ENCODE data around the gene DEPDC1.
A peak's percentile ranks its signal among the peaks of the same experiment; 100 is the strongest.
"Not testable (repeated sequence)": the region's sequence is repeated elsewhere in the genome, so short reads cannot be mapped to it uniquely, and the experiment has no call there.

The DEPDC1 gene, protein sequence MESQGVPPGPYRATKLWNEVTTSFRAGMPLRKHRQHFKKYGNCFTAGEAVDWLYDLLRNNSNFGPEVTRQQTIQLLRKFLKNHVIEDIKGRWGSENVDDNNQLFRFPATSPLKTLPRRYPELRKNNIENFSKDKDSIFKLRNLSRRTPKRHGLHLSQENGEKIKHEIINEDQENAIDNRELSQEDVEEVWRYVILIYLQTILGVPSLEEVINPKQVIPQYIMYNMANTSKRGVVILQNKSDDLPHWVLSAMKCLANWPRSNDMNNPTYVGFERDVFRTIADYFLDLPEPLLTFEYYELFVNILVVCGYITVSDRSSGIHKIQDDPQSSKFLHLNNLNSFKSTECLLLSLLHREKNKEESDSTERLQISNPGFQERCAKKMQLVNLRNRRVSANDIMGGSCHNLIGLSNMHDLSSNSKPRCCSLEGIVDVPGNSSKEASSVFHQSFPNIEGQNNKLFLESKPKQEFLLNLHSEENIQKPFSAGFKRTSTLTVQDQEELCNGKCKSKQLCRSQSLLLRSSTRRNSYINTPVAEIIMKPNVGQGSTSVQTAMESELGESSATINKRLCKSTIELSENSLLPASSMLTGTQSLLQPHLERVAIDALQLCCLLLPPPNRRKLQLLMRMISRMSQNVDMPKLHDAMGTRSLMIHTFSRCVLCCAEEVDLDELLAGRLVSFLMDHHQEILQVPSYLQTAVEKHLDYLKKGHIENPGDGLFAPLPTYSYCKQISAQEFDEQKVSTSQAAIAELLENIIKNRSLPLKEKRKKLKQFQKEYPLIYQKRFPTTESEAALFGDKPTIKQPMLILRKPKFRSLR

DNA sequence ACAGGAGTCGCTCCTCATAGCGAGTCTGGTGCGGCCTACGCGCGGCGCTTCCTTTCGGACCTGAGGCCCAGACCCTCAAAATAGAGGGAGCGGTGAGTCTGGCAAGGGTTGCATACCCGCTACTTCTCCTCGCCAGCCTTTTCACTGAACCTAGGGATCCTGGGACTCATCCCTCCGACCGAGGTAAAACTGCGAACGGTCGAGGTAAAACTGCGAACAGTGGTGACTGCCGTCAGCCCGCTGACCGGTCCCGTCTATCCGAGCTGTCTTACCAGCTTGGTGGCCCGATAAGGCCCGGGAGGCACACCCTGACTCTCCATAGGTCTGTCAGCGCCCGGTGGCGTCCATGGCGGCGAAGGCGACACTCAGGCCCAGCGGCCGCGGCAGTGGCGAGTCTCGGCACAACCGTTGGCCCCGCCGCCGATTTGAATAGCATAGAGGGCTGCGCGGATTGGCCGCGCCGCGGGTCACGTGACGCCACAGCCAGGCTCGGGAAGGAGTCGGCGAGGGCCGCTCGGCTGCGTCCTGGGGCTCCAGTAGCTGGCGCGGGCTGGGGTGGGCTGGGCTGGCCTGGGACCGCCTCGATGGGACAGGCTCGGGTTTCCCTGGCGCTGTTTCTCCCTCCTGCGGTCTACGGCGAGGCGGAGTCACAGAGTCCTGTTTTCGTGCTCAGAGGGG lies at the start of gene DEPDC1:
TSS of gene DEPDC1 (minus strand) at position 403 of the 678 bp plus-strand sequence. CDS start at position 320, 83 bp downstream.
- peak; percentile 58 for DNase-seq (ENCODE audit: low read depth, low spot score)

DNA sequence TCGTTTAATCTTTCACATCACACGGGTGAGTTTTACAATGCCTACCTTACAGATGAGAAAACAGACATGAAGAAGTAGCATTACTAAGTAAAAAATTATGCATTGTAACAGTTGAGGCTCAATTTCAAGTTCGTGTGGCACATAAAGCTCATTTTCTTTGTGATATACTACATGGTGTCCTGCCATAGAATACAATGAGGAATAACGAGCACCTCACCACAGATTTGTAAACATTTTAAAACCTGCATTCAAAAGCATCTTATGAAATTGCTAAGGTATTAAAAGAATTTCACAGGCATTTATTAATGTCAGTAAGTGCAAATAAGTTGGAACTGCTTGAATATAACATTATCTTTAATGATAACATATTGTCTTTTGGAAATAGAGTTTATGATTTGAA lies 47.8 kb upstream of the DEPDC1 start:
- no peak for DNase-seq (ENCODE audit: low read depth, low spot score)

DNA sequence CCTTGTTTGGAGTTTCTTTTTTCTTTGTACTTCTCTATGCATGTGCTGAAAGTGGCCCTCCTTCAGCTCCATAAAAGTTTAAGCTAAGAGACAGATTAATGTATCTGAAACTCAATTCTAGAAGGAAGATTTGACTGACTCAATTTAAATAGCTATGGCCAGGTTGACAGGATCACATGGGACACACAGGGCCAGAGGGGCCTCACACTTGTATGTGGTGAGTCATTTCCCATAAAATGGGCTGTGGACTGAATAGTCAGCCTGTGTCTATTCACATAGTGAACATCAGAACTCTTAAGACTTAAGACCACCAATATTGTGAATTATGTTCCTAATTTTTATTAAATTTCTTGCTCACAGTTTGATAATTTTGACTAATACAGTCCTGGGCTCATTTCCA lies 45.7 kb upstream of the DEPDC1 start:
- no peak for DNase-seq (ENCODE audit: low read depth, low spot score)

DNA sequence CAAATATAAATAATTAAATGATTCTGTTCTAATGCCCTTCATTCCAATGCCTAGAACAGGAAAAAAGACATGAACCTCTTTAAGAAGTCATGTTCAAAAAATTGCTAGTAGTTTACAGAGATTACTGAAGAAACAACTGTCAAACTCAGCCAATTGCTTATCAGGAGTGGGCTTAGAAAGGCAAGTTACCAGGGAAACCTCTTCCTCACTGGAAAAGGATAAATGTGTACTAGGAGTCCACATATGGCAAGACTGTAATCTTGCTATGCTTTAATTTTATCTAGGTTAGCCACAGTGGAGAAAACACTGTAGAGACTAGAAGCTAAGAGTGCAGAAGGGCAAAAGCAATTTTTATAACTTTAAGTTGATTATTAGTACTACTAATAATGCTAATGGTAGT lies 42.1 kb upstream of the DEPDC1 start:
- no peak for DNase-seq (ENCODE audit: low read depth, low spot score)

DNA sequence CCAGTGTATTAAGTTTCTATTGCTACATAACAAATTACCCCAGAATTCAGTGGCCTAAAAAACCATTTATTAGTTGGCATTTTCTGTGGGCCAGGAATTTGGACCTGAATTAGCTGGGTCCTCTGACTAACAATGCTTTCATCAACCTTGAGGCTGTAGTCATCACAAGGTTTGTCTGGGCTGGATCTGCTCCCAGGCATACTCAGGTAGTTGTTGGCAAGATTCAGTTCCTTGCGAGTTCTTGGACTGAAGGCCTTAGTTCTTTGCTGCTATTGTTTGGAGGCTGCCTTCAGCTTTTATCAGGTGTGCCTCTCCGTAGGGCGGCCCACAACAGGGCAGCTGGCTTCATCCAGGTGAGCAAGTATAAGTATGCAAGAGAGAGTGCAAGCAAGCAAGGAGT lies 31.4 kb upstream of the DEPDC1 start:
- no peak for DNase-seq (ENCODE audit: low read depth, low spot score)

DNA sequence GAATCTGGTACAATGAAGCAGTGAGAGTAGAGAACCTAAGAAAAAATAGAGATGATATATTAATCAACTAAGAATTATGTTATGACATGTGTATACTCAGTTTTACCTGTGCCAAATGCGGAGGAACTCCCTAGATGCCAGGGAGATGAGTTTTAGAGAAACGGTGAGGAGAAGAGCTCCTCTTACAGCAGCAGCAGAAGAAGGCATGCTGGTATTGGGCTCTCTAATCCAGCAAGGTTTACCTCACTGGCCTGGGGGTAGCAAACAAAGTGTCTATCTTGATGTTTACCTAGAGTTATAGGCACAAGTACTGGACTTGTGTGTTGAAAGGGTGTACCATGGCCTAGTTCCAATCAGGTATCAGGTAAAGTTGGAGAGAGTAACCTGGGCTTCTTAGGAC lies 28.9 kb upstream of the DEPDC1 start:
- DNase-seq (ENCODE audit: low read depth, low spot score), result no peak

DNA sequence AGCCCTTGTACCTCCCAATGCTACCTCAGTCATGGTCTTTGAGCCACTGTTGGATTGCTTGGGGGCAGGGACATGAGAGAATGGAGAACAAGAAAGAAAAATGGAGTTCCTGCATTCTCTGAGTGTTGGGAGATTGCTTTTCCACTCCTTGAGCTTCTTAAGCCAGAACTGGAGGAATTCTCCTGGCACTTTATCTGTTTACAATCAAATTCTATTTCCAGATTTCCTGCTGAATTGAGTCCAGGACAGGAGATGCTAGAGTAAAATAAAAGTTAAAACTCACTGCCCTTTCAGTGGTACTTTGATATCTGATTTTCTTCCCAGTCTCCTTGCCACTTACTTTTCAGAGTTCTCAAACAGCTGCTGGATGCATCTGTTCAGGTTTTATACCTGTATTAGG lies 24.4 kb upstream of the DEPDC1 start:
- DNase-seq (ENCODE audit: low read depth, low spot score), result no peak

DNA sequence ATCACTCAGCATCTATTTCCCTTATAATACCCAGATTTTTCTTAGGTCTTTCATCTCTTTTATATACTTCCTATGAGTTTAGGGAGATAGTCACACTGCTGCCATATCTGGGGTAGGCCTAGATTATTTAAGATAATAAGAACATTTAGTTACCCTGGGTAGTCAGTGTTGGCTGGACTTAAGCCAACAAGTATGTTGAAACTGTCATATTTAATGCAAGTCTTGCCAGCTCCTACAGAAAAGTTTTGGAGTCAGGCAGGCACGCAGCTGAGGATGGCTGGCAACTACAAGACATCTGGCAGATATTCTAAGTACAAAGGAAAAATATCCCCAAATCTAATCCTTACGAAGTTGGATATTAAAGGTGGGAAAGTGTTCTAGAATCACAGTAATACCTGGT lies 19.2 kb upstream of the DEPDC1 start:
- no peak for DNase-seq (ENCODE audit: low read depth, low spot score)

DNA sequence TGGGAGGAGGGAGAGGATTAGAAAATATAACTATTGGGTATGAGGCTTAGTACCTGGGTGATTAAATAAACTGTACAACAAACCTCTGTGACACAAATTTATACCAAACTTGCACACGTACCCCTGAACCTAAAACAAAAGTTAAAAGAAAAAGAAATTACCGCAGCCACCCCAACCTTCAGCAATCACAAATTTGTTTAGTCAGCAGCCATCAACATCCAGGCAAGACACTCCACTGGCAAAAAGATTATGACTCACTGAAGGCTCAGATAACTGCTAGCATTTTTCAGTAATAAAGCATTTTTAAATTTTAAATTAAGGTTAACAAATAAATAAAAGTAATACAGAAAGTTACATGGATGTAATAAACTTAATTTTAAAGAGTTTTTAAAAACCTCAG lies 14.4 kb upstream of the DEPDC1 start:
- DNase-seq (ENCODE audit: low read depth, low spot score), result no peak

DNA sequence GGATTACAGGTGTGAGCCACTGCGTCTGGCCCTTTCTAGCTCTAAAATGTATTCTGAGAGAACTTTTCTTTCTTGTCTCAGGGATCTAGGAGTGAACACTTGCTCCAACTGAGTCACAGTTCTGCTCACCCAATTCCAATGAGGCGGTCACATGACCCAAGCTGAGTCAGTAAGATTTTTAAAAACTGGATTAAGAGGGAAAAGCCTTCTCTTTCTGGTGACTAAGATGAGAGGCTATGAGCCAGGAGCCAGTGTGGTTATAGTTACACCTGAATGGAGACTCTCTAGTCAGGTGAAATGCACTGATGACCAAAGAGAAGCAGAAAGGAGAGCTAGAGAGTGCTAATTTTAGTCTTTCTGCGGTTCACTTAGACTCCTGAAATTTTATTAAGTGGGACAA lies 9.5 kb upstream of the DEPDC1 start:
- no peak for DNase-seq (ENCODE audit: low read depth, low spot score)

DNA sequence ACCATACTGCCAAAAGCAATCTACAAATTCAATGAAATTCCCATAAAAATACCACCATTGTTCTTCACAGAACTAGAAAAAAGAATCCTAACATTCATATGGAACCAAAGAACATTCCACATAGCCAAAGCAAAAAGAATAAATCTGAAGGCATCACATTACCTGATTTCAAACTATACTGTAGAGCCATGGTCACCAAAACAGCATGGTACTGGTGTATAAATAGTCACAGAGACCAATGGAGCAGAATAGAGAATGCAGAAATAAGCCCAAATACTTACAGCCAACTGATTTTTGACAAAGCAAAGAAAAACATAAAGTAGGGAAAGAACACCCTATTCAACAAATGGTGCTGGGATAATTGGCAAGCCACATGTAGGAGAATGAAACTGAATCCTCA lies 6.2 kb upstream of the DEPDC1 start:
- no peak for DNase-seq (ENCODE audit: low read depth, low spot score)

DNA sequence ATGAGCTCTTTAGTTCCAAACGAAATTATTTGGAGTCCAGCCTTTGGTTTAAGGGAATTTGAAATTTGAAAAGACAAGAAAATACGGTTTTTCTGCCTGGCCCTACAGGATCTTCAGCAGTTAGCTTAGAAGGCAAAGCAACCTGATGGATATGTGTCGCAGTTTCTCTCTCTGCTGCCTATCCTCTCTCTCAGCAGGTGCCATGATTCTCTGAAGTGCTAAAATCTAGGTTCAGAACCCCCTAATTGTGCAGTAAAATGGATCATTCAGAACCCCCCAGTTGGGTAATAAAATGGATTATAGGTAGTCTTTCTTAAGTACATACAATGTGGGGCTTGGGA lies 446 bp upstream of the DEPDC1 start:
- DNase-seq (ENCODE audit: low read depth, low spot score), result no peak

DNA sequence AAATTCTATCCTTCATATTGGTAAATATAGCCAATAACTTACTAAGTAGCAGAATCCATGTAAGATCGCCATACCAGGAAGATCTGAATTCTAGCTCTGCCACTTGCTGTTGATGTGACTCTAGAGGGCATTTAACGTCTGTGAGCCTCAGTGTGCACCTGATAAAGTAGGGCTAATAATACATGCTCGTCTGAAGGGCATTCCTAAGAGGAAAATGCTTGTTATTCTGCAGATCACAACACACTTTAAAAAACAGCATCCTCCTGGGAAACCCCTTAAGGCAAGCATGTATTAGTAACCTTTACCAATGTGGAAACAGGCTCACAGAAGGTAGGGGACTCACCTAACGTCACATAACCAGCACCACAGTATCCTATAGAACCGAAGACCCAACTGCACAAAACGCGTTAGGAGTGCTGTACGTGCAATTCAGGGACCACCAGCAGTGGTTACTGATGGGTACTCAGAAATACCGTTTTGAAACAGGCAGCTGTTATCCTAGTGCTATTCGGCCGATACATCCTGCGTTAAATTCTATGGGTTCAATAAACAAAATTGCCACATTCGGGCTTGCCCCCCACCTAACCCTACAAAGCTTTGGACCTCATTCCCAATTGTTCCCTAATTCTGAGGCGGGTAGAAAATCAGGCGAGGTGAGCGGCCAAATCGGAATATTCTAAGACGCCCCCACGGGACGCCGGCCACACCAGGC lies 758 bp downstream of the DEPDC1 start:
- no peak for DNase-seq (ENCODE audit: low read depth, low spot score)

DNA sequence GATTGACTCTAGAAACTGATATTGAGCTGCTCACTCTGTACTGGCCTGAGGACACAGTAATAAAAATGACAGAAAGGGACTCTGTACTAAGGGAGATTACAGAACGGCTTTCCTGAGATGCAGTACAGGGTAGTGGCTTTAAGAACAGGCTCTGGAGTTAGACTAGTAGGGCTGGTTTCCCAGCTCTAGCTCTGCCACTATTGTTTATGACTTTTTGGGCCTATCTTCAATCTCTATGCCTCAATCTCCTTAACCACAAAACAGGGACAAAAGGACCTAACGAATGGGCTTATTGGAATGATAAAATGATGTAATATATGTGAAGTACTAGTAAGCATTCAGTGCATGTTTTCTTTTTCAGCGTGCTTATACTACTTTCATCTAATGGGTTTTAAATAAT lies 1.4 kb downstream of the DEPDC1 start:
- DNase-seq (ENCODE audit: low read depth, low spot score), result no peak

DNA sequence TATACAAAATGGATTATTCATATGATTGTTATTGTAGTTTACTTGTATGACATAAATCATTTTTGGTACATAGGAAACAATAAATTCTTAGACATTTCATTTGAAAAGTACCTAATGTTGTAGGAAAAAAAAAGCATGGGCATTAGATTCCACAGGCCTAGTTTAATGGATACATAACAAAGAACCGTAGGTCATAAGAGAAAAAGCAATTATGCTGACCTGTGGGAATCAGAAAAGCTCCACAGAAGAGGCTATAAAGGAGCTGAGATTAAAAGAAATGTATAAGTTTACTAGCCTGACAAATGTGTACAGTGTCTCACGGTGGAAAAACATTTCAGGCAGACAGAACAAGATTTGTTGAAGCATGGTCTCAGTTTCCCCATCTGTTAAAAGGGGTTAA lies 3.7 kb downstream of the DEPDC1 start:
- no peak for DNase-seq (ENCODE audit: low read depth, low spot score)

DNA sequence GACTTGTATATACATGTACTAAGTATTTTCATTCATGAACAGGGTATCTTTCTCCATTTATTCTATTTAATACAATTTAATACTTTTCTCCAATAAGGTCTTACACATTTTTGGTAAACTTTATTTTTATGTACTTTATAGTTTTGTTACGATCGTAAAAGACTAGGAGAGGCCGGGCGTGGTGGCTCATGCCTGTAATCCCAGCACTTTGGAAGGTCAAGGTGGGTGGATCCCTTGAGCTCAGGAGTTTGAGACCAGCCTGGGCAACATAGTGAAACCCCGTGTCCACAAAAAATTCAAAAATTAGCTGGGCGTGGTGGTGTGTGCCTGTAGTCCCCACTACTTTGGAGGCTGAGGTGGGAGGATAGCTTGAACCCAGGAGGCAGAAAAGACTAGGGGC lies 4.6 kb downstream of the DEPDC1 start:
- DNase-seq (ENCODE audit: low read depth, low spot score), result not testable (repeated sequence)

DNA sequence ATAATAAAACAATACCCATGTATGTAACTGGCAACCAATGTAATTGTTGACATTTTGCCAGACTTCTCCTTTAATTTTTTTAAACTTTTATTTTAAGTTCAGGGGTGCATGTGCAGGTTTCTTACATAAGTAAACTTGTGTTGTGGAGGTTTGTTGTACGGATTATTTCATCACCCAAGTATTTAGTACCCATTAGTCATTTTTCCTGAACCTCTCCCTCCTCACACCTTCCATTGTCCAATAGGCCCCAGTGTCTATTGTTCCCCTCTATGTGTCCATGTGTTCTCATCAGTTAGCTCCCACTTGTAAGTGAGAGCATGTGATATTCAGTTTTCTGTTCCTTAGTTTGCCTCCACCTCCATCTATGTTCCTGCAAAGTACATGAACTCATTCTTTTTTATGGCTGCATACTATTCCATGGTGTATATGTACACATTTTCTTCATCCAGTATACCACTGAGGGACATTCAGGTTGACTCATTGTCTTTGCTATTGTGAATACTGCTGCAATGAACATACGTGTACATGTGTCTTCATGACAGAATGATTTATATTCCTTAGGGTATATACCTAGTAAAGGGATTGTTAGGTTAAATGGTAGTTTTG lies 6.7 kb downstream of the DEPDC1 start:
- no peak for DNase-seq (ENCODE audit: low read depth, low spot score)

DNA sequence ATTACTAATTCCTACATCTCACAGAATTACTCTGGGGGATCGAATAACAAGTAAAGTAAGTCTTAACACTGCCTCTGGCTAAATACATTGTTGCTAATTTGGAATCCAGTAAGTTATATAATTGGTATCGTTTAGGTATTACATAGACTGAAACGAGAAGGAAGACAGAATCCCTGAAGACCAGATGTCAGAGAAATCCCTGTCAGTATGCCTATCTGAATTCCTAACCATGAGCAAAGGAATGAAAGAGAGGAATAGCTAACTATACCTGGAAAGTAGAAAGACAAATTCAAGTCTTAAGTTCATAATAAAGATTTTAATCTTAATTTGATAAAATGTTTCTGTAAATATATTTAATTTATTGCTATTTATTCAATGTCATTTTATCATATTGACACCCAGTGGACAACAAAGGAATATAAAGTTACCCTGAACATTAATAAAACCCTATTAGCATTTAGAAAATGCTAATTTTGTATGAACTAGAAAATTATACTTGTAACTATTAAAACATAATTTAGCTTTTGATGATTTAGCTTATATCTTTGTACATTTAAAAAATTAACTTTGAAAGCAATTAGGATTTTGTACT lies 11.4 kb downstream of the DEPDC1 start:
- no peak for DNase-seq (ENCODE audit: low read depth, low spot score)

DNA sequence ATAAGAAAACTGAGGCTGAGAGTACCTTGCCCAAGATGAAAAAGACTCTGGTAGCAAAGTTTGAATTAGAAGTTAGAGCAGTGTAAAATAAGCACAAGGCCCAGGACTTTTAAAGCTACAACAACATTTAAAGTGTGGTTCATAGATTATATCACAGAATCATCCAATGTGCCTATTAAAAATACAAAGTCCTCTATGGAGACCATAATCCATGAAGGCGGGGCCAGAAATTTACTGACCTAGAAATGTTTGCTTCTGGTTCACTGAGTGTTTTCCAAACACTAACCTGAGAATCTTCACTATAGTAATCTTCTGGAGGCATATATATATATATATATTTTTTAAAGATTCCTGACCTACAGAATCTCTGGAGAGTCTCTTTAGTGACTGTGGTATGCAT lies 12.3 kb downstream of the DEPDC1 start:
- DNase-seq (ENCODE audit: low read depth, low spot score), result no peak

DNA sequence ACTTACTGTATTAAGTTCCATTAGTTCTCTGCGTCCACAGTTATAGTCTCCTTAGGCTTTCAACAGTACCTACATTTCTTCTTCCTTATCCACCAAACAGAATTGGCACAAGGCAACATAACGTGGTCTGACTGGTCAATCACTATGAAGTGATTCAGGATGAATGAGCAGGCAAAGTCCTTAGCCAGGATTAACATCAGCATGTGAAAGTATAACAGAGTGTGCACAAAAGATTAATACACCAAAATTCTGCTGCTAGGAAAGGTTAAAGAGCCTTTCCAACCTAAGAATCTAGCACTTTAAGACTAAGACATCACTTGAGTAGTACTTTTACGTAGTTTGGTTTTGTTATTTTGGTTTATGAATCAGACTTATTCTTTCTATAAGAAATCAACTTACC lies 15.8 kb downstream of the DEPDC1 start:
- DNase-seq (ENCODE audit: low read depth, low spot score), result no peak

DNA sequence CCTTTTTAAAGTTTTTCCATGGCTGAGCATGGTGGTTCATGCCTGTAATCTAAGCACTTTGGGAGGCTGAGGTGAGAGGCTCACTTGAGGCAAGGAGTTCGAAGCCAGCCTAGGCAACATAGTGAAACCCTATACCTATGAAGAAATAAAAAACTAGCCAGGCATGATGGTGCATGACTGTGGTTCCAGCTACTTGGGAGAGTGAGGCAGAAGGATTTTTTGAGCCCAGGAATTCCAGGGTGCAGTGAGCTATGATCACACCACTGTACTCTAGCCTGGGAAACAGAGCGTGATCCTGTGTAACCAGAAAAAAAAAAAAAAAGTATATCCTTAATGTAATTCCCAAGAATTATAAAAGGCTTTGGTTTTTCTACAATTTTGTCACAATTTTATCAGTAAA lies 17.4 kb downstream of the DEPDC1 start:
- DNase-seq (ENCODE audit: low read depth, low spot score), result no peak
